GM18520 (cell line): ENCODE data around the gene MUC21.

Experiments
- ATAC-seq: cut with Tn5 transposase; IDR thresholded peaks from one replicate; pipeline ENCODE4 v1.9.1; 2021; ENCODE audit not compliant: unreplicated experiment

Gene MUC21

DNA sequence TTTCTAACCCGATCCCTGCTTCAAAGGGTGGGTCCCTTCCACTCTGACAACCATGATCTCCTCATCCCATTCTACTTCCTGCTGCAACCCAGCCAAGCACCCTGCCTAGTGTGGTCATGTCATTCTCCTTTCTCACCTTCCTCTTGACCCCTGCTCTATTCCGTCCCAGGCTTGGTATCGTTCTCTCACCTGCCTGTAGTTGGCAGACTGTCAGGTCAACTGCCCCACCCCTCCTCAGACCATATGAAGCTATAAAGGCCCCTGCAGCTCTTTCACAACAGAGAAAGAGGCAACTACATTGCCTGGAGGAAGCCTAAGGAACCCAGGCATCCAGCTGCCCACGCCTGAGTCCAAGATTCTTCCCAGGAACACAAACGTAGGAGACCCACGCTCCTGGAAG lies at the start of gene MUC21:
Gene MUC21, plus strand, starts transcription at position 280 of the 400 bp plus-strand sequence. CDS start 241 bp downstream, outside the sequence.
- ATAC-seq = no peak

DNA sequence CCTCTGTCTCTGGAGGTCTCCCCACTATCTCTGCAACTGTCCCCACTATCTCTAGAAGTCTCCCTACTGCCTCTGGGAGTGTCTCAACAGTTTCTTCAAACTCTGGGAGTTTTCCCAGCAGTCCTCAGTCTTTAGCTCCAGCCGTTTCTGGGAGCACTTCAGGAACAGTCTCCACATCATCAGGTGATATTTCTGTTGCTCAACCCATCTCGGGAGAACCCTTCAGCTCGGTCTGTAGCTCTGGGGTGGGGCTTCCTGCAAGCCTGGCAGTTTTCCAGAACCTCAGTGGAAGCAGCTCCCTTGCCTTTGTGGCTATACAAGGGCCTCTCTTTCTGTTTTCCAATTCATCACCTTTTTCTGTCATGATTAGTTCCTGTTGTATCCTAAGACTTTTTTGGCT lies 48.5 kb upstream of the MUC21 start:
- ATAC-seq = no peak

DNA sequence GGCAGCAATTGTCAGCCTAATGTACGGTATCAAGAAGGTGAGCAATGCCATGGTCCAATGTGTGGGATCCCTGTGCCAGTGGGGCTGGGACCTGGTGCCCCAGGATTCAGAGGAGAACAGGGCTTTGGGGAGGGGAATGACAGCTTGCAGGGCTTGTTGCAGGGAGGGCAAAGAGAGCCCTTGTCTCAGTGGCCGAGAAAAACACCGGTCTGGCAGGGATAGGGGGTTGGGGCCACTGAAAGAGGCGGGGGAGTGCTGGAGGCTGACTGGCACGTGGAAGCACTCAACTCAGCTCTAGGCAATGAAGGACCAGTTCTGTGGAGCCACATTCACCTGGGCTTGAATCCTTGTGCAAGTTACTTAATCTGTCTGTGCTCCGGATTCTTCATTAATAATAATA lies 46.3 kb upstream of the MUC21 start:
- no peak for ATAC-seq

DNA sequence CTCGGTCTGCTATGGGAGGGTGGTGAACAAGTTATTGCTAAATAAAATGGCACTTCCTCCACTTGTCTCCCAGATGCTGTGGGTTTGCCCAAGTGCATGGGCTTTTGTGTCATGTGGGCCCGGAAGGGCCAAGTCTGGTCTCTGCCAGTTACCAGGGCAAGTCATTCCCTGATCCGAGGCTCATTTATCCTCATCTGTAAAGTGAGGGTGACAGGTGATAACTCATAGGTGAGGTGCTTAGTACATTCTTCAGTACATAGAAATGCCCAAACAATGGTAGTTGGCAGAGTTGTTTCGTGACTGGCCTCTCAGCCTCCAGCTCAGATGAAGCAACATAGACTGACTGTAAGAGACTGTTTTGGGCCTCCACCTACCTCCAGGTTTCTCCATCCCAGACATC lies 44.8 kb upstream of the MUC21 start:
- no peak for ATAC-seq

DNA sequence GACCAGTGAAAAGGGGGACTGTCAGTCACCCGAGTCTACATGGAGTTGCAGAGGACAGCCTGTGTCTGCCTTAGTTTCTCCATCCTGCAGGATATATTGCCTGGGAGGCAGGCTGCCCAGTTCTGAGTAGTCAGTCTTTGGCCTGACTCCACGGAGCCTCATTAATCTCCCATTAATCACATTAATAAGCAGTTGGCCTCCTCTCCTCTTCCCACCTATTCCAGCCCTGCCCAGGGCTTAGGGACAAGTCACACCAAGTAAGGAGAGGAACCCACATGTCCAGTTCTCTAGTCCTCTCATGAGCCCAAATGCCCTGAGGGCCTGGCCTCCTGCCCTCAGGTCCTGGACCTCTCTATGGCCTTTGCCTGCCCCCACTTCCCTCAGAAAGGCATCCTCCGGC lies 44.0 kb upstream of the MUC21 start:
- ATAC-seq = no peak

DNA sequence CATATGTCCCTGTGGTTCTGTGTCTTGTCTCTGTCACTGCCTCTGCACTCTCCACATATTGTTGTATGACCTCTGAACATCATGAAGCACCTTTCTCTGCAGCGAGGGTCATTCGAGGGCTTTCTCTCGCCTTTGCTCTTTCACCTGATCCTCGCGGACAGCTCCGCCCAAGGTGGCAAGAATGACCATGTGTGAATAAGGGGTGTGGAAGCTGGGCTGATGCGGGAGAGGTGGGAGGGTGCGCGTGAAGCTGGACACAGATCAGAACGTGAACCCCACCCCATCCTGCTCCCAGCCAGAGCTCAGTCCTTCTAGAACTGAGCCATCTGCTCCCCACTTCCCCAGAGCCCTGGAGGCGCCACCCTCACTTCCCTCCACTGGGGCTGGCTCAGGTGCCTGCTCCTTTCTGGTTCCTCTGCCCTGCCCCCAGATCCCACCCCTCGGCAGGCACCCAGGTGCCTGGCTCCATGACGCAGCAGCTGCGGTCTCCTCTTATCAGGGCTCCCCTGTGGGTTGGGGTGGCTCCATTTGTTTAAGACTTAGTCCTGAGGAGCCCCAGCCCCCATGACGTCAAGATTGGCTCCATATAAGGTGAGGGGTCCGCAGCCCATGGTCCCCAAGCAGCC lies 43.0 kb upstream of the MUC21 start, which contains the start of gene MUCL3:
Gene MUCL3, plus strand, starts transcription at position 613 of the 626 bp plus-strand sequence. CDS start 27 bp downstream, outside the sequence.
- no peak for ATAC-seq

DNA sequence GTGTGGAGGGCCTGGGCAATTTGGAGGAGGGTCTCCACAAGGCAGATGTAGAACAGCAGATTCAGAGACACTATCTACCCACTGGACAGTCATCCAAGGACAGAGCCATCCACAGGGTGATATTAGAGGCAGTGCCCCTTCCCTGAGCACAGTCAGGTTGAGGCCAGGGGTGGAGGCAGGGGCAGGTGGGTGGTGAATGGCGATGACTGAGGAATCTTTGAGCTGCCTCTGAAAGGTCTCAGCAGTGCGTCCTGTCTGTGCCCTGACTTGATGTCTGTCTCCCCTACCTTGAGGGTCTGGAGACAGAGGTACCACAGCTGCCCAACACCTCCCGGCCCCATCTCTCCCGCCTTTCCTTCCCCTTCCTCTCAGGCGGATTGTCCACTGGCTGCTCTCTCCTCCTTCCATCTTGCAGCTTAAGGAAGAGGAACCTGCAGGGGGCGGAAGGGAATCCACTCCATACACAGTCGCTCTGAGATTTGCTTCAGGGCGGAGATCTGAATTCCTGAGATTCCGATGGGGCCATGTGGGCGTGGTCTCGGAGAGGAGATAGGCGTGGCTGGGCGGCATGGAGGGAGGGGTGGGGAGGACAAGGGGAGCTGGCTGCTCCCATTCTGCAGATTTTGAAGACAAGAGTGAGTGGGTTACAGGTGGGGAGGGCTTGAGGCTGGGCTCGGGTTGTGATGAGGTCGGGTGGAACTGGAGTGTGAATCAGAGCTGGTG lies 41.0 kb upstream of the MUC21 start:
- ATAC-seq = no peak

DNA sequence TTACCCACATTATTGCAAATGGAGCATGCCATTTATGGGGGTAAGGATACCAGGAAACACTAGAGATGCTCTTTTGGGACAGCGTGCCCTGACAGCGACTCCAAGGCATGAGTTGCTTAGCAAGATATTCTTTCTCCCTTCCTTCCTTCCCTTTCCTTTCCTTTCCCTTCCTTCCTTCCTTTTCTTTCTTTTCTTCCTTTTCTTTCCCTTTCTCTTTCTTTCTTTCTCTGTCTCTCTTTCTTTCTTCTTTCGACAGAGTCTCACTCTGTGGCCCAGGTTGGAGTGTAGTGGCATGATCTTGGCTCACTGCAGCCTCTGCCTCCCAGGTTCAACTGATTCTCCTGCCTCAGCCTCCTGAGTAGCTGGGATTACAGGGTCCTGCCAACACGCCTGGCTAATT lies 39.5 kb upstream of the MUC21 start:
- no peak for ATAC-seq

DNA sequence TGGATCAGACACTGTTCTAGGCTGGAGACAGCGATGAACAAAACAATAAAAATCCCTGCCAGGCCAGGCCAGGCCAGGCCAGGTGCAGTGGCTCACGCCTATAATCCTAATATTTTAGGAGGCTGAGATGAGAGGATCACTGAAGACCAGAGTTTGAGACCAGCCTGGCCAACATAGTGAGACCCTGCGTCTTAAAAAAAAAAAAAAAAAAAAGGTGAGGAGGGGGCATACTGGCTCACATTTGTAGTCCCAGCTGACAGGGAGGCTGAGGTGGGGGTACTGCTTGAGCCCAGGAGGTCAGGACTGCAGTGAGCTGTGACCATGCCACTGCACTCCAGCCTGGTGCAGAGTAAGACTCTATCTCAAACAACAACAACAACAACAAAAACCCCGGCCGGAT lies 38.2 kb upstream of the MUC21 start:
- ATAC-seq = no peak

DNA sequence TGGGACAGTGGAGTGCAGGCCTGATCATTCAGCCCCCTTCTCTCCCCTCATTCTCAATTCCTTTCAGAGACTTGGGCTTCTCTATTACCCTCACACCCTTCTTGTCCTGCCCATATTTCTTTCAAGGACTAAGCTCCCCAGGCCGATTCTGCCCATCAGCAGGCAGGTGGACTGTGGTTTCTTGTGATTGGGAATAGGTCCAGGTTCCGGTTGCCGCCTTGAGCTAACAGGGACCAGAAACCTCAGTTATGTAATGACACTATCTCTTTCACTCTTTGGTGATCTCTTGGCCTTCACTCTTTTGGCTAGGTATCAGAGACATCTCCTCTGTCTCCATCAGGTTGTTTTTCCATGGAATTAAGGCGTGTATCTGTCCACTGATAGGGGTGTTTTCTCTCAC lies 36.3 kb upstream of the MUC21 start:
- no peak for ATAC-seq

DNA sequence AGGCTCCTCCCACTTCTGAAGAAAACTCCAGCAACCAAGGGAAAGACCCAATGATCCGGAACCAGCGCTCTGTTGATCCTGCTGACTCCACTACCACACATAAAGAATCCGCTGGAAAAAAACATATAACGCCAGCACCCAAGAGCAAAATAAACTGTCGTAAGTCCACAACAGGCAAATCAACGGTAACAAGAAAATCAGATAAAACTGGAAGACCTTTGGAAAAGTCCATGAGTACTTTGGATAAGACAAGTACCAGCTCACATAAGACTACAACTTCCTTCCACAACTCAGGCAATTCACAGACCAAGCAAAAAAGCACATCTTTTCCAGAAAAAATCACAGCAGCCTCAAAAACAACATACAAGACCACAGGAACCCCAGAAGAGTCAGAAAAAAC lies 34.7 kb upstream of the MUC21 start:
- ATAC-seq = no peak

DNA sequence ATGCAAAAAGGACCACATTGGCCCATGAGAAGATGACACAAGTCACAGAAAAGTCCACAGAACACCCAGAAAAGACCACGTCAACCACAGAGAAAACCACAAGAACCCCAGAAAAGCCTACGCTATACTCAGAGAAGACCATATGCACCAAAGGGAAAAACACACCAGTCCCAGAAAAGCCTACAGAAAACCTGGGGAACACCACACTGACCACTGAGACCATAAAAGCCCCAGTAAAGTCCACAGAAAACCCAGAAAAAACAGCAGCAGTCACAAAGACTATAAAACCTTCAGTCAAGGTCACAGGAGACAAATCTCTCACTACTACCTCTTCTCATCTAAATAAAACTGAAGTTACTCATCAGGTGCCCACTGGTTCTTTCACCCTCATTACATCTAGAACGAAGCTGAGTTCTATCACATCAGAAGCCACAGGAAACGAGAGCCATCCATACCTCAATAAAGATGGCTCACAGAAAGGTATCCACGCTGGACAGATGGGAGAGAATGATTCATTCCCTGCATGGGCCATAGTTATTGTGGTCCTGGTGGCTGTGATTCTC lies 31.5 kb upstream of the MUC21 start:
- ATAC-seq = no peak

DNA sequence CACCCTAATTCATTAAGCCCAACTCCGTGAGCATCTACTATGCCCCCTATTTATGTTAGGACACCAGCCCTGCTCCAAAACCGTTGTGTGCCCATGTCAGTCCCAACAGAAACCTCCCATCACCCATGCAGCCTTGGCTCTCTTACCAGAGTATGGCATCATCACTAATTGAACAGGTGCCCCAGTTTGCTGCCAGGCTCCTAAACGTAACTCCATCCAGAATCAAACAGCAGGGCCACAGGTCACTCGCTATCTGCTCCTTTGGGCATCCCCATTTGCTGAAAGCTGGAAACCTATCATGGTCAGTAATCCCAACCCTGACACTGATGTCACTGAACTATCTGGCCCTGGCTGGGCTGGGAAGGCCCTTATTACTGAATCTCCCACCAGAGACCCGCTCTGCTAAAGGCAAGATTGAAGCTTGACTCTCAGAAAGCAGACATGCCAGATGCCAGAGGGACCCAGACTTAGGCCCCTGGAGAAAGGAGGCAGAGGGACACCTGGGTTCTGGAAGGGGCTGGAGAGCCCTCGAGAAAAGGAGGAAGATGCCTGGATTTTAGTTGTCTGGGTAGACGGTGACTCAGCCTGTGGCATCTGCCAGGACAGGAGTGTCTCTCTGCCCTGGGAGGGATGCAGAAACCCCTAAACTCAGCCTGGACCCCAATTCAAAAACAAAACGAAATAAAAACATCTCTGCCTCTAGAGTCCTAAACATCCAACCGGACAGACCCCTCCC lies 28.7 kb upstream of the MUC21 start:
- ATAC-seq = no peak

DNA sequence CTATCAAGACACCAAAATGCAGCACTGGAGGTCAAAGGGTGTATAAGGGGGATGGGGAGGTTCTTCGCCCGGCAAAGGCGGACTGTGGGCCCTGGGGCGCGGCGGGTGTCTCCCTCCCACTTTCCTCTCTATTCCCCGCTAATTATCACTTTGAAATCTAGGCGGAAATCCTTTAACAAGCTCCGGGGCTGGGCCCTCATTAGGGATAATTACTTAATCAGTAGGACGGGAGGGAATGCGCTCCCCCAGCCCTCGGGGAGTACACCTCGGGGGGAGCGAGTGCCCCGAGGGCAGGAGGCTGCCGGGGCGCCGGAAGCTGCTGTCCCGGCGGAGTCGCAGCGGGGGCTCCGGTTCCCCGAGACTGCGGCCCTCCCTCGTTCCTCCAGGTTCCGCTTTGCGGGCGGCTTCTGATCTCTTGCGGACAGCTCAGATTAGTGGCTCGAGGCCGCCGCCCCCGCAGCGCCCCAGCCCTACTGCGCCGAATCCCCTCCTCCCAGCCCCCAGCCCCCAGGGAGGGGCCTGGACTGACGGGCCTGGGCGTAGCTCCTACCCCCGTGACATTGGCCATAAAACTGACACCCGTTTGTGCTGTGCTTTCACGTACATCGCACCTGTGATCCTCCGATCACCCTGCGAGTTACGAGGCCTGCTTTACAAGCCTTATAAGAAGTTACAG lies 28.0 kb upstream of the MUC21 start:
- ATAC-seq = no peak

DNA sequence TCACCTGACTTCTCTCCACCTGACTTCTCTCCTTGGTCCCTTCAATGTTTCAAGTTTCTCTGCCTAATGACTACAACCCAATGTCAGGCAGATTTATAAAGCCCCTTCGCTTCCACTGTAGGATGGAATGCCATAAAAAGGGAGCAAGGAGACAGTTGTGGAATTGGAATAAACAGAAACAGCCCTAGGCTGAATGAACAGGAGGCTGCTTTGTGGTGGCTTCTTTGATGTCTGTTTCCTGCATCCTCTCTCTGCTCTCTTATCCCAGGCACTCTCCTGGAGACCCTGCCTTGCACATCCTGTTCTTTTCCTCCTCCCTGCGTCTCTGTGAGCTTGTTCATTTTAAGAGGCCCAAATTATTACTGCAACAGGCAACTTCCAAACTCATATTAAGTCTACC lies 25.8 kb upstream of the MUC21 start:
- ATAC-seq = no peak

DNA sequence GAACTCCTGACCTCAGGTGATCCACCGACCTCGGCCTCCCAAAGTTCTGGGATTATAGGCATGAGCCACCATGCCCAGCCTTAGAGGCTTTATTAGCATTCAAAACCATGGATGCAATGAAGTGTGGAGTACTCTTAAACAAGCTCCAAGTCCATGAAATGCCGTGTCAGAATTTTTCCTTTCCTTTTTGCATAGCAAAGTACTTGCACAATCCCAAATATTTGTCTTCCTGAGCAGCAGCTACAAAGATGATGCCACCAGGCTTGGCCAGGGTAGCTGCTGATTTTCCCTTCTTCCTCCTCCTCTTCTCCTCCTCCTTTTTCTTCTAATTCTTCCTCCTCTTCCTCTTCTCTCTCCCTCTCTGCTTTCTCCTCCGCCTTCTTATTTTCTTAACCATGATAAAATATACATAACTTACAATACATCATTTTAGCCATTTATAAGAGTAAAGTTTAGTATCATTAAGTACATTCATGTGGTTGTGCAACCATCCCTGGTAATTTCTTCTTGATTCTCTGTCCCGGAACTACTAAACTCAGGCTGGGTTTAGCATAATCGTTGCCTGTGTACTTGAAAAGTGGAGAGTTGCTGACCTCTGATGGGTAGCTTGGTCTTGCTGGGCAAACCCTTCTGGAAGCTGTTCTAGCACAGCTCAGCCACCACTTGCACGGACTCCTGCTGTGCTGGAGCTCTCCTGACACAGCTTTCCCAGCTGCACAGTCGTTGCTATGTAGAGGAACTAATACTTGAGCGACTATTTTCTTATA lies 22.4 kb upstream of the MUC21 start:
- no peak for ATAC-seq

DNA sequence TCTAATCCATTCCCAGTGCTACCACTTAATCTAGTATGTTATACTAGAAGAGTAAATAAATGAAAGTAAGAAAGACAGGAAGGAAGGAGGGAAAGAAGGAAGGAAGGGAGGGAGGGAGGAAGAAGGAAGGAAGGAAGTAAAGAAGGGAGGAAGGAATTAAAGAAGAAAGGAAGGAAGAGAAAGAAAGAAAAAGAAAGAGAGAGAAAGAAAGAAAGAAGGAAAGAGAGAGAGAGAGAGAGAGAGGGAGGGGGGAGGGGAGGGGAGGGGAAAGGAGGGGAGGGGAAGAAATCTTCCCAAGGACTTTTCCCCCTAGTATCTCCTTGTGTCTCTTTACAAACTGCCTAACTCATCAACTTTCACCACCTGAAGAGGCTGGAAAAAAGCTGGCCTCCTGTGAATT lies 20.8 kb upstream of the MUC21 start:
- ATAC-seq = no peak

DNA sequence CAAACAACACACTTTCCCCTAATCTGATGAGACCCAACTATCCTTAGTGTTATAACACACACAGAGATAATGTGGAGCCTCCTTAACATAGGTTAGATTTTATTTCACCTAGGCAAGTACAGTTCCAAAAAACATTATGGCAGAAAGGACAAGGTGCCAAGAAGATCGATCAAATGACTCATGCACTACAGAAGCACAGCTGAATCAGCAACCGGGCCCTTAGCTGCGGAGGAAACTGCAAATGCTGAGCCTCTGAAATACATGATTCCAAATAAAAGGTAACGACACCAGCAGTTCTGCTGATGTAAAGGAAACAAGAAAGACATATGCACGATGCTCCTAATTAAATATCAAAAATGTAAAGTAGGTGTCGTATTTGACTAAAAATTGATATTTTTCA lies 19.9 kb upstream of the MUC21 start:
- ATAC-seq = no peak

DNA sequence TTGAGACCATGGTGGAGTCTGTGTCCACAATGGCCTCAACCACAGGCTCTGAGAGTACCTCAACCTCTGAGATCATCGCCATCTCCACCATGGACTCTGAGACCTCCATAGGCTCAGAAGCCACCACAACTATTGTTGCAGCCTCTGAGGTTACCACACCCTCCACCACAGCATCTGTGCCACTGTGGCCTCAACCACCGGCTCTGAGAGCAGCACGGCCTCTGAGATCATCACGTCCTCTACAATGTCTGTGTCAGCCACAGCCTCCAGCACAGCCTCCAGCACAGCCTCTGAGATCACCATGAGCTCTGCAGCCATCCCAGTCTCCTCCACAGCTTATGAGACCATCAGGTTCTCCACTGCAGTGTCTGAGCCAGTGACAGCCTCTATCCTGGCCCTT lies 19.4 kb upstream of the MUC21 start:
- ATAC-seq = no peak

DNA sequence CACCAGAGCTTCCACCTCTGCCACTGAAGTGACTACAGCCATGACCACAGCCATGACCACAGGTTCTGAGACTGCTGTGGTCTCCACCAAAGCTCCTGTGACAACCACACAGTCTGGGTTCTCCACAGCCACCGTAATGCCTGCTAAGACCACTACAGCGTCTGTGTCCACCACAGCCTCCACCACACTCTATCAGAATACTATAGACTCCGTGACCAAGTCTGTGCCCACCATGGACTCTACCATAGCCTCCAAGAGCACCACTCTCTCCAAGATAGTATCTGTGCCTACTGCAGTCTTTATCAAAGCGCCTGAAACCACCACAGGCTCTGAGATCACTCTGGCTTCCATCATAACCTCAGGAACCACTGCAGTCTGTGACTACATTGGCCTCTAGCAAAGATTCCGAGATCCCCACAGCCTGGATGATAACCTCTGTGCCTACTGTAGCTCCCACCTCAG lies 18.3 kb upstream of the MUC21 start:
- ATAC-seq = no peak
